ENCODE measurements around the gene RNASE1. TPM values are rescaled to one million over a fixed set of nuclear protein-coding genes. Genes with fewer than 3 reads are reported as not detected.
"Not testable (repeated sequence)": the region's sequence is repeated elsewhere in the genome, so short reads cannot be mapped to it uniquely, and the experiment has no call there.

RNASE1 gene
- total RNA-seq, 4 donors from 2014 or later: 87.2 to 780 (median 336) TPM

- no peak for ATAC-seq
- Histone ChIP-seq H3K9me3 (peaks cover 0 to 10% (median 0%) of the 10 kb centered on the region in 3 donors), H3K36me3 (no peaks in the 10 kb centered on the region), H3K27ac (no peak overlapping the region), H3K4me3 (no peak overlapping the region), H3K27me3 (peaks cover 6% of the 10 kb centered on the region), H3K4me1 (no peaks in the 10 kb centered on the region)
- TF ChIP-seq POLR2AphosphoS5 (IDR thresholded peaks at IDR 0.05): no peak
- no peak for TF ChIP-seq POLR2A (IDR thresholded peaks at IDR 0.05)
- no peak for TF ChIP-seq EP300 (IDR thresholded peaks at IDR 0.05)
- TF ChIP-seq, protein P1, sequence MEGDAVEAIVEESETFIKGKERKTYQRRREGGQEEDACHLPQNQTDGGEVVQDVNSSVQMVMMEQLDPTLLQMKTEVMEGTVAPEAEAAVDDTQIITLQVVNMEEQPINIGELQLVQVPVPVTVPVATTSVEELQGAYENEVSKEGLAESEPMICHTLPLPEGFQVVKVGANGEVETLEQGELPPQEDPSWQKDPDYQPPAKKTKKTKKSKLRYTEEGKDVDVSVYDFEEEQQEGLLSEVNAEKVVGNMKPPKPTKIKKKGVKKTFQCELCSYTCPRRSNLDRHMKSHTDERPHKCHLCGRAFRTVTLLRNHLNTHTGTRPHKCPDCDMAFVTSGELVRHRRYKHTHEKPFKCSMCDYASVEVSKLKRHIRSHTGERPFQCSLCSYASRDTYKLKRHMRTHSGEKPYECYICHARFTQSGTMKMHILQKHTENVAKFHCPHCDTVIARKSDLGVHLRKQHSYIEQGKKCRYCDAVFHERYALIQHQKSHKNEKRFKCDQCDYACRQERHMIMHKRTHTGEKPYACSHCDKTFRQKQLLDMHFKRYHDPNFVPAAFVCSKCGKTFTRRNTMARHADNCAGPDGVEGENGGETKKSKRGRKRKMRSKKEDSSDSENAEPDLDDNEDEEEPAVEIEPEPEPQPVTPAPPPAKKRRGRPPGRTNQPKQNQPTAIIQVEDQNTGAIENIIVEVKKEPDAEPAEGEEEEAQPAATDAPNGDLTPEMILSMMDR (IDR thresholded peaks at IDR 0.05): no peak
- WGBS, 2 donors (ENCODE audit: low coverage in 1 of 2): 25 to 68% methylated on average over 1 to 3 of the region's 3 CpGs
These were observed 24.7 kb upstream of the RNASE1 start for GRCh38 chr14:20827326-20827725.

- H3K9me3 ChIP-seq: peaks cover 0 to 10% (median 0%) of the 10 kb centered on the region in 3 donors
- H3K4me3 ChIP-seq, H3K4me1 ChIP-seq, H3K36me3 ChIP-seq, H3K27ac ChIP-seq, ATAC-seq, H3K27me3 ChIP-seq: not testable (repeated sequence)
- WGBS, 2 donors (ENCODE audit: low coverage in 1 of 2): 67% methylated on average over 1 of the region's 1 CpG; no CpG with 5 or more reads in 1 of the 2 donors
These were observed 24.0 kb upstream of the RNASE1 start for GRCh38 chr14:20826666-20827065.

- Histone ChIP-seq H3K27ac (no peak overlapping the region), H3K27me3 (peaks cover 12% of the 10 kb centered on the region), H3K36me3 (no peaks in the 10 kb centered on the region), H3K4me1 (no peaks in the 10 kb centered on the region), H3K4me3 (no peak overlapping the region), H3K9me3 (peaks cover 0 to 10% (median 0%) of the 10 kb centered on the region in 3 donors)
- 78 to 84% methylated on average over 3 to 7 of the region's 8 CpGs for WGBS, 2 donors (ENCODE audit: low coverage in 1 of 2)
- TF ChIP-seq POLR2A (IDR thresholded peaks at IDR 0.05) (no peak), POLR2AphosphoS5 (IDR thresholded peaks at IDR 0.05) (no peak), EP300 (IDR thresholded peaks at IDR 0.05) (no peak)
- TF ChIP-seq, protein P1 (IDR thresholded peaks at IDR 0.05): no peak
- ATAC-seq: no peak
These were observed 21.2 kb upstream of the RNASE1 start for GRCh38 chr14:20823859-20824258.

DNA sequence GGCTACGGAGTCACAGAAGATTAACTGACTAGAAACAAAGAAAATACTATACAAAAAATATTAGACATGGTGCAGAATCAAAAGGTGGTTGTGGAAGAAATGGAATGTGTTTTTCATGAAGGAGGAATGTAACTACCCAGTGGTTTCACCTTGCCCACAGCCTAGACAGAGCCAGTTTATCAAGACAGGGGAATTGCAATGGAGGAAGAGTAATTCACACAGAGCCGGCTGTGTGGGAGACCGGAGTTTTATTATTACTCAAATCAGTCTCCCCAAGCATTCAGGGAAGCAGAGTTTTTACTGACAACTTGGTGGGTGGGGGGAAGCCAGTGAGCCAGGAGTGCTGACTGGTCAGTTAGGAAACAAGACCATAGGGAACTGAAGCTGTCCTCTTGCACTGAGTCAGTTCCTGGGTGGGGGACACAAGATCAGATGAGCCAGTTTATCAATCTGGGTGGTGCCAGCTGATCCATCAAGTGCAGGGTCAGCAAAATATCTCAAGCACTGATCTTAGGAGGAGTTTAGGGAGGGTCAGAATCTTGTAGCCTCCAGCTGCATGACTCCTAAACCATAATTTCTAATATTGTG is 19.0 kb upstream of the RNASE1 start:
- not testable (repeated sequence) for H3K27ac ChIP-seq, H3K36me3 ChIP-seq, H3K9me3 ChIP-seq, H3K27me3 ChIP-seq, H3K4me1 ChIP-seq, H3K4me3 ChIP-seq, ATAC-seq
- WGBS, 2 donors (ENCODE audit: low coverage in 1 of 2): 32 to 39% methylated on average over 2 to 3 of the region's 3 CpGs

- Histone ChIP-seq H3K9me3 (no peaks in the 10 kb centered on the region), H3K27me3 (peaks cover 10% of the 10 kb centered on the region), H3K4me1 (no peaks in the 10 kb centered on the region), H3K27ac (no peak overlapping the region), H3K4me3 (no peak overlapping the region), H3K36me3 (no peaks in the 10 kb centered on the region)
- WGBS, 2 donors (ENCODE audit: low coverage in 1 of 2): 81 to 90% methylated on average over 8 to 11 of the region's 14 CpGs
- no peak for TF ChIP-seq POLR2AphosphoS5 (IDR thresholded peaks at IDR 0.05)
- TF ChIP-seq, protein P1 (IDR thresholded peaks at IDR 0.05): no peak
- TF ChIP-seq EP300 (IDR thresholded peaks at IDR 0.05): no peak
- TF ChIP-seq POLR2A (IDR thresholded peaks at IDR 0.05): no peak
- ATAC-seq: no peak
These were observed 17.6 kb upstream of the RNASE1 start for GRCh38 chr14:20820063-20820904.

GRCh38 chr14:20818861-20819260 is 16.2 kb upstream of the RNASE1 start:
- Histone ChIP-seq H3K4me3 (no peak overlapping the region), H3K27ac (no peak overlapping the region), H3K4me1 (no peaks in the 10 kb centered on the region), H3K27me3 (peaks cover 10% of the 10 kb centered on the region), H3K9me3 (no peaks in the 10 kb centered on the region), H3K36me3 (no peaks in the 10 kb centered on the region)
- 45 to 60% methylated on average over 2 to 7 of the region's 7 CpGs for WGBS, 2 donors (ENCODE audit: low coverage in 1 of 2)
- TF ChIP-seq POLR2AphosphoS5 (IDR thresholded peaks at IDR 0.05) (no peak), POLR2A (IDR thresholded peaks at IDR 0.05) (no peak), EP300 (IDR thresholded peaks at IDR 0.05) (no peak)
- TF ChIP-seq, protein P1 (IDR thresholded peaks at IDR 0.05): no peak
- no peak for ATAC-seq

DNA sequence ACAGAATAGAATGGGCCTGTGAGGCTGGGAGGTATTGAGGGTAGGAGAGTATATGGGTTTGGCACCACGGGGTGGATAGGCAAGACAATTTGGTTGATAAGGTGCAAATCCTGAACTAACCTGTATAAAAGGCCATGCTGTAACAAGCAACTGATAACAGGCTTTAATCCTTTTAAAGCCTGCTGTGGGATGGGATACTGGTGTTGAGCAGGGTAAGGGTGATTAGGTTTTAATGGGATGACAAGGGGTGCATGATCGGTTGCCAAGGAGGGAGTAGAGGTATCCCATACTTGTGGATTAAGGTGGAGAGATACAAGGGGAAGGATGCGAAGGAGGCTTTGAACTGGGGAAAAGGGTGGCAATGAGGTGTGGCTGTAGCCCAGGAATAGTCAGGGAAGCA is 13.3 kb upstream of the RNASE1 start:
- 72 to 90% methylated on average over 3 of the region's 3 CpGs for WGBS, 2 donors (ENCODE audit: low coverage in 1 of 2)
- not testable (repeated sequence) for H3K27ac ChIP-seq, H3K9me3 ChIP-seq, H3K36me3 ChIP-seq, H3K4me1 ChIP-seq, ATAC-seq, H3K4me3 ChIP-seq, H3K27me3 ChIP-seq

Data from gastroesophageal sphincter (tissue), 4 donors.